ENCODE data around the gene MIPEP.
"Not testable (repeated sequence)": the region's sequence is repeated elsewhere in the genome, so short reads cannot be mapped to it uniquely, and the experiment has no call there.

The MIPEP gene

GRCh38 chr13:23776698-23777574 lies 112.3 kb downstream of the MIPEP start:
- DNase-seq (ENCODE audit: low read depth) = no peak

- no peak for DNase-seq (ENCODE audit: low read depth)
These were observed 116.5 kb downstream of the MIPEP start for GRCh38 chr13:23772717-23773116.

- DNase-seq (ENCODE audit: low read depth) = no peak
These were observed 117.2 kb downstream of the MIPEP start for GRCh38 chr13:23771956-23772355.

GRCh38 chr13:23771552-23771951 lies 117.6 kb downstream of the MIPEP start:
- no peak for DNase-seq (ENCODE audit: low read depth)

- DNase-seq (ENCODE audit: low read depth) = no peak
These were observed 118.2 kb downstream of the MIPEP start for GRCh38 chr13:23770973-23771372.

- DNase-seq (ENCODE audit: low read depth) = no peak
These were observed 118.8 kb downstream of the MIPEP start for GRCh38 chr13:23770428-23770827.

GRCh38 chr13:23769401-23769800 lies 119.8 kb downstream of the MIPEP start:
- DNase-seq (ENCODE audit: low read depth) = no peak

- DNase-seq (ENCODE audit: low read depth) = no peak
These were observed 121.4 kb downstream of the MIPEP start for GRCh38 chr13:23767838-23768237.

GRCh38 chr13:23766939-23767338 lies 122.3 kb downstream of the MIPEP start:
- DNase-seq (ENCODE audit: low read depth) = no peak

GRCh38 chr13:23766283-23766682 lies 122.9 kb downstream of the MIPEP start:
- DNase-seq (ENCODE audit: low read depth) = no peak

GRCh38 chr13:23765531-23765930 lies 123.7 kb downstream of the MIPEP start:
- no peak for DNase-seq (ENCODE audit: low read depth)

GRCh38 chr13:23763318-23763717 lies 125.9 kb downstream of the MIPEP start:
- DNase-seq (ENCODE audit: low read depth) = no peak

GRCh38 chr13:23761760-23762159 lies 127.4 kb downstream of the MIPEP start:
- DNase-seq (ENCODE audit: low read depth) = not testable (repeated sequence)

- no peak for DNase-seq (ENCODE audit: low read depth)
These were observed 129.2 kb downstream of the MIPEP start for GRCh38 chr13:23760000-23760399.

GRCh38 chr13:23758798-23759527 lies 130.2 kb downstream of the MIPEP start:
- DNase-seq (ENCODE audit: low read depth) = no peak

- DNase-seq (ENCODE audit: low read depth) = no peak
These were observed 134.2 kb downstream of the MIPEP start for GRCh38 chr13:23754997-23755396.

GRCh38 chr13:23754506-23754905 lies 134.7 kb downstream of the MIPEP start:
- DNase-seq (ENCODE audit: low read depth) = no peak

GRCh38 chr13:23753458-23753857 lies 135.7 kb downstream of the MIPEP start:
- DNase-seq (ENCODE audit: low read depth) = no peak

GRCh38 chr13:23752111-23753001 lies 136.8 kb downstream of the MIPEP start:
- DNase-seq (ENCODE audit: low read depth) = no peak

- no peak for DNase-seq (ENCODE audit: low read depth)
These were observed 138.0 kb downstream of the MIPEP start for GRCh38 chr13:23751195-23751594.

- DNase-seq (ENCODE audit: low read depth) = no peak
These were observed 138.6 kb downstream of the MIPEP start for GRCh38 chr13:23750383-23751121.

Measured in HS-27A (cell line).